Stimulated activated CD4-positive, alpha-beta T cell treated with anti-CD3 and anti-CD28 coated beads, Interleukin-15, amount 100 ng/mL, for 24 hours (primary cell): Measurements from ENCODE around the gene NFIX.
A peak's percentile ranks its signal among the peaks of the same experiment; 100 is the strongest.

Experiments
- DNase-seq: peaks from one replicate; pipeline ENCODE4 v3.0.0-alpha.2; 2020

NFIX gene

DNA sequence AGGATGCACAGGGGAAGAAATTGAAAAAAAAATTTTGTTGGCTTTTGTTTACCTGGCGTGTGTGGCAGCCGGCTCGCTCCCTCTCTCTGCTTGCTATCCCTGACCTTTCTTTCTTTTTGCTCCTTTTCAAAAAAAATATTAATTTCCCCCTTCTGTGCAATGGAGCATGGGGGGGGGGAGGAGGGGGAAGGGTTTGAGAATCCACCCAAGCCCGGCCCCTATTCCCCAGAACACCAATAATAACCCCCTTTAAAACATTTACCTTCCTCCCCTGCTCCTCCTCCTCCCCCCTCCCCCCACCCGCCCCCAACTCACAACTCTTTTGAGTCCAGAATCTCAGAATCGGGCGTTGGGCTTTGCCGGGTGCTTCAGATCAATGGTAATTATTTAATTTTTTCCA is 28.4 kb downstream of the NFIX start:
- no peak for DNase-seq

DNA sequence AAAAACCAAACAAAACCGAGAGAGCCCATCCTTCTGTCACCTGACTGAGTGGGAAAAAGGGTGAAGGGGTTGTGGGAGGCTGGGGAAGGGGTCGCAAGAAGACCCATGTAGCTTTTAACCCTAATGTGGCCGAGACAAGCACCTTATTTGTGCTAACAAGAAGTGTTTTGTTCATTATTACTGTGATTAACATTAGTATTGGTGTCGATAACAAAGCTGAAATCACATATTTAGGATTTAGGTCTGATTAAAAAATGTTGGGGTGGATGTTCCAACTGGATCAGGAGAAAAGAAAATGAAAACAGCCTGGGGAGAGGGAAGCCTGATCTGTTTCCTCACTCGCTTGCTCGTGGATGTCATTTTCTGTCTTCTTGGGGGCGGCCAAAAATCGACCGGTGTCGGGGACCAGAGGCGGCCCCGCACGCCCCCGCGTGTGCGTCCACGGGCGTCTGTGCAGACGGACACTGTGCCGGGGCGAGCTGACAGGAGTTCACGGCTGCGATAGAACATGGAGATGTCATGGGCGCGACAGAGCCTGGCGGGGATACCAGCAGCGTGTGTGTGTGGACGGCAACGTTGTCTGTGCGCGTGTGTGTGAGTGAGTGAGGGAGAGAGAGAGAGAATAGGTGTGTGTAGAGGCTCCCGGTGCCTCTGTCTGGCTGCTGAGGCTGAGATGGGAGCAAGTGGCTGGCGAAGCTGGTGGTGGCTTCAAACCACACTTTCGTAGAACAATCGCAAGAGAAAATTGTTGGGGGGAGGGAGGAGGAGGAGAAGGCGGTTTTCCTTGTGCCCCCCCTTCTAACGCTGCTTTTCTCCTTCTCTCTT is 29.1 kb downstream of the NFIX start:
- peak; percentile 16 for DNase-seq

DNA sequence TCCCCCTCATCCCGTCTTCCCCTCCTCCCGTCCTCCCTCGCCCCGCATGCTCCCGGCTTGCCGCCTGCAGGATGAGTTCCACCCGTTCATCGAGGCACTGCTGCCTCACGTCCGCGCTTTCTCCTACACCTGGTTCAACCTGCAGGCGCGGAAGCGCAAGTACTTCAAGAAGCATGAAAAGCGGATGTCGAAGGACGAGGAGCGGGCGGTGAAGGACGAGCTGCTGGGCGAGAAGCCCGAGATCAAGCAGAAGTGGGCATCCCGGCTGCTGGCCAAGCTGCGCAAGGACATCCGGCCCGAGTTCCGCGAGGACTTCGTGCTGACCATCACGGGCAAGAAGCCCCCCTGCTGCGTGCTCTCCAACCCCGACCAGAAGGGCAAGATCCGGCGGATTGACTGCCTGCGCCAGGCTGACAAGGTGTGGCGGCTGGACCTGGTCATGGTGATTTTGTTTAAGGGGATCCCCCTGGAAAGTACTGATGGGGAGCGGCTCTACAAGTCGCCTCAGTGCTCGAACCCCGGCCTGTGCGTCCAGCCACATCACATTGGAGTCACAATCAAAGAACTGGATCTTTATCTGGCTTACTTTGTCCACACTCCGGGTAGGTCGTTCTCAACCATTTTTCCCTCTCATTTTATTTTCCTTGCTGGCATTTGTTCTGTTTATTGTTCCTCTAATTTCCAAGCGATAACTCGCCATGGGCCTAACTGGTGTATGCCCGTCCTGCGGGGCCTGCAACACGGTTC is 29.8 kb downstream of the NFIX start:
- DNase-seq = no peak

DNA sequence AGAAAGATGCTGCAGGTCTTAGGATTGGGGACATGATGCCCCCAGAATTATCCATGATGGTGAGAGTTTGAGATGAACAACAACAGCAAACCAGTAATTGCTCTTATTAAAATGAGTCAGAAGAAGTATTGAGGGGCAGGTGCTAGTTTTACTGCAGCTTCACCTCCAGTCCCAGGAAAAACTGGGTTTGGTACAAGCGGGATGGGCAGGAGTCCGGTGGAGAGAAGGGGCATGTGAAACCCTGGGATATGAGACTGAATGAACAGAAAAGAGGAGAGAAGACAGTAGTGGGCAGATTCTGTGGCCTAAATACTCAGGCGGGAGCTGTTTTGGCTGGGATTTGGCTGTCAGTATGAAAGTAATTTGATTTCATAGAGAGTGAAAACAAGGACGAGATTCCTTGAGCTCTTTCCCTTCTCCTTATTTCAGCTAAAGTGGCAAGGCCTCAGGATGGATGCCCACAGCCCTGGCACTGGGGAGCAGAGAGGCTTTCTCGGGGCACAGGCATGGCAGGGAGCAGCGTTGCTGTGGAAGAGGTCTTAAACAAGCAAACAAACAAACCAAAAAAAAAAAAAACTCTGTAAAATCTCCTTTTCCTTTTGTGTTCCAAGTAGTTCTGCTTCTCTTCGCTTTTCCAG is 30.7 kb downstream of the NFIX start:
- no peak for DNase-seq

DNA sequence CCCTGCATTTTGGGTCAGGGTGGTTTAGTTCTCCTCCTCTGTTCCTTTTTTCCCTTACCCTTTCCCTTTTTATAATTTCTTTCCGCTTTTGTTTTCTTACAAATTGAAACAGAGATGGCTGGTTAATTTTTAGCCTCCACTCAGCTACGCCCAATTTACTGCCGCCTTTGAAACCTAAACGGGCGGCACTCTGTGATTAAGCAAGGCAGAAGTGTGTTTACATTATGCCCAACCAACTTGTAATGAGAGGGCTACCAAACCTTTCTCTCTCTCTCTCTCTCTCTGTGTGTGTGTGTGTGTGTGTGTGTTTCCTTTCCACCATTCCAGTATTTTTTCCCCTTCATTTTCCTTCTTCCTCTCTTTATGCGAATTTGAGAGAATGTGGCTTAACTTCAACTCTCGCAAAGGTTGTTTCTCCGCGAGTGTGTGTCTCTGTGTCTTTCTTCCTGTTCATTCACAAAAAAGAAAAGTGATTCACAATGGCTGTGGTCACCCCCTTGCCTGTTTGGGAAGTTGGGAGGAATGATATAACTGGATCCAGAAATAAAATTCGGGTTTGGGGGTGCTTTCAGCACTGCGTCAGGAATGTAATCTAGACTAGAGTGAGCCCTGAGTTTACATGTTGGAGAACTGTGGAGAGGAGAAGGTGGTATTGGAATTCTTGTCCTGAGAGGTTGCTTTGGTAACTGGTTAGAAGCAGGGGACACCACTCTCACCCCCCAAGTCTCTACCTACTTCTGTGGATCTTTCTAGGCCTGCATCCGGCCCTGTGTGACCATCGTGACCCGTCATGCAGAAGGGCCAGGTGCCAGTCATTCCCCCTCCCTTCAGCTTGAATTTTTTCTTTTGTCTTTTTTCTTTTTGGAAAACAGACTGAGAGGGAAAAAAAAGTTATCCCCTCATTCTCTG is 31.4 kb downstream of the NFIX start:
- DNase-seq = no peak

DNA sequence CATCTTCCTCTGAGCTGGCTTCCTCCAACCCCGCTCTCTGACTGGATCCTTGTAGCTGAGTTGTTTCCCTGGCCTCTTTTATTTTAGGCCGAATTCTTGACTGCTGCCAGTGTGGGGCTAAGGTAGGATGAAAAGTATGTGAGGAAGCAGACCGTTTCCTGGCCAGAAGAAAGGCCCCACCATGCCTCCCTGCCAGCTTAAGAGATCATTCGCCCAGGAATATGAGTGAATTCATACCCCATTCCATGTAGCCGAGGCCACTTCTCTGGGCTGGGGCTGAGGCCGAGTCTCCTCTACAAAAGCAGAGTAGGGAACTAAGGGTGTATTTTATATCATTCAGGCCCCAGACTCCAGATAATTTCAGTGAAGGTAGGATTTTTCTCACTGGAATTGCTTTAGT is 32.3 kb downstream of the NFIX start:
- DNase-seq = no peak

DNA sequence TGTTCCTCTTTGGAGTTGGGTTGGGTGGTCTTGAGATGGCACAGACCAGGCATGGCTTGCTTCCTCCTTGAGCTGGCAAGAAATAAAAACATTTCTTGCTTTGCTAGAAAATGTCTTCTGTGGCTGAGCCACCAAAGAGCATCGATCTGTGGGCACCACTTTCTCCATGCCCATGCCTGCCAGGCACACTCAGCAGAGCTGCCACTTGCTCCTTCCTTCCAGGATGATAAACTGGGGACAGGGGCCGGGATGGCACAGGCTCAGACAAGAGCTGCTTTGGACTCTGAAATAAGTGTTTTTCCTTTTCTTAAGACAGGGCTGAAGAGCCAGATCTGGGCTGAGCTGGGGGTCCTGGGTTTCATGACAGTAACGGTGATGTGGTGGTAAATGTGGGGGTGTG is 32.8 kb downstream of the NFIX start:
- no peak for DNase-seq

DNA sequence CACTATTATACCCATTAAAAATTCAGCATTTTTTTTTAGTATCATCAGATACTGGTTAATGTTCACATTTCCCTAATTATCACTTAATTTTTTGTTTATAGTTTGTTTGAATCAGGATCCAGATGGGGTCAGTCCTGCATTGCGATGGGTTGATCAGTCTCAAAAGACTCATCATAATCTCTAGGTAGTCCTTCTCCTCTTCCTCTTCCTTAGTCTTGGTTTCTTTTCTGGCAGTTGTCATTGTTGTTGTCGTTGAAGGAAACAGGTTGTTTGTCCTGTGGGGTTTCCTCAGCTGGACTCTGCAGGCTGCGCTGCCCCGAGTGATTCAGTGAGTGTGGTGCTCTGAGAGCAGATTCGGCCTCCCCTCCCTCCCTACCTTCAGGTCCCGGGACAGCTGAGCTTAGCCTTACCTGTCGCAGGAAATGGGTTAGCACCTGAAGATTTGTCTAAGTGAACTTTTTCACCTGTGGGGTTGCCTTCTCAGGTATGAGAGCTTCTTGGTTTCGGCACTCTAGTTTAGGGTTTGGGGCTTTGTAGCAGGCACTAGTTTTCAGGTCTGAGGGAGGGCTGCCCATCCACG is 34.1 kb downstream of the NFIX start:
- no peak for DNase-seq

DNA sequence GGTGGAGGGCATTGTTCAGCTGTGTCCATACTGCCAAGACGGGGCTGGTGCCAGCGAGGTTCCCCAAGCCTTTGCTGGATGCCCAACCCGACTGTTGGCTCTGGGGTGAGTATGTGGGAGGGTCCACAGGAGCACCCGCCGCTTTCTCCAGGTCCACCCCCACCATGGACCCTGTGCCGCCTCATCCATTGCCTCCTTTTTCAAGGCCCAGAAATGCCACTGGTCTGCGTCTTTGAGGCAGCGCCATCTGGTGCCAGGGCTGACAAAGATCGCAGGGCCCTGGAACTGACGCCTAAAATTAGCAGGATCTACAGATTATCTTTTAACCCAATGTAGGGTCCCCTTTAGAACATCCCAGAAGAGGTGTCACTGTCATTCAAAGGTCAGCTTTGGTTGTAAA is 34.6 kb downstream of the NFIX start:
- DNase-seq = peak; percentile 24

DNA sequence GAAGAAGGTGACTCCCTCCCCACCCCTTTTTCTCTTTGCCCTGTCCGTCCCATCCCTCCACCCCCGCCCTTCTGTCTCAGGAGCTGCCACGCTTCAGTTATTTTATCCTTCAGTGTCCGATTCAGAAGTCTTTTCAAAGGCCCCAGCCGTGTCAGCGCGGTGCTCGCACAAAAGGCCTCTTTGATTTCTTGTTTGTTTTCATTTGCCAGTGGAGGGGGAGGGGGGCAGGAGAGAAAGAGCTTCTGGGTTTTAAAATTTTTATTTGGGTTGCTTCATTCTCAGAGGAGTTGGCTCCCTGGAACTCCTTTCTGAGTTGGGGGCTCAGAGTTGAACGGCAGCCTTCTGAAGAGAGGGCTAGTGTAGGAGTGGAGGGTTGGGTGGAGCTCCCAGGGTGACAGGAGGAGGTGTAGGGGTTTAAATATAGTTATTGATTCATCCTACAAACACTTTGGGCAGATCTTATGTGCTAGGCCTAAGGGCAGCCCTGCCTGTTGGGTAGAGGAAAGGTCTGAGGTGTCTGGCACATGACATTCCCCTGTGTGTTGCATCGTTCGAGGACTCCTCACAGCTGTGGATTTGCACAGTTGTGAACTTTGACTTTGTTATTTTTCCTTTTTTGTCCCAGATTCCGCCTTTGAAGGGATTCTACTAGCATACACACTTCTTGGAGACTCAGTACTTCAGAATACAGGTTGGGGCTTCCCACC is 36.8 kb downstream of the NFIX start:
- DNase-seq = no peak

DNA sequence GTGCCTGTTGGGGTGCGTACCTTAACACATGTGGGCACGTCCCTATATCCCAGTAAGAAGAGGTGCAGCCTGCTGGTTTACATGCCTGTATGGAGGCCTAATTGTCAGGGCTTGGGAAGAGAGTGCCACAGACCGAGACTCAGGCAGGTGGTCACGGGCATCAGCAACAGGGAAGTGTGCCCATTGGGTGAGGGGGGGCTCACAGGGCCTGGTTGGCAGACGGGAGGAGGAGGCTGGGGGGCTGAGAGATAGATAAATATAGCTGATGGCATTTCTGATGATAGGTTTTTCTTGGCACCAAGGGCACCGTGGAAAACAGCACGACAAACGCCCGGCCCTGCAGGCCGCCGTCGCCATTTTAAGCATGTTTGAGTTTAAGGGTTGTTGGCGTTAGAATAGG is 37.6 kb downstream of the NFIX start:
- DNase-seq = no peak

DNA sequence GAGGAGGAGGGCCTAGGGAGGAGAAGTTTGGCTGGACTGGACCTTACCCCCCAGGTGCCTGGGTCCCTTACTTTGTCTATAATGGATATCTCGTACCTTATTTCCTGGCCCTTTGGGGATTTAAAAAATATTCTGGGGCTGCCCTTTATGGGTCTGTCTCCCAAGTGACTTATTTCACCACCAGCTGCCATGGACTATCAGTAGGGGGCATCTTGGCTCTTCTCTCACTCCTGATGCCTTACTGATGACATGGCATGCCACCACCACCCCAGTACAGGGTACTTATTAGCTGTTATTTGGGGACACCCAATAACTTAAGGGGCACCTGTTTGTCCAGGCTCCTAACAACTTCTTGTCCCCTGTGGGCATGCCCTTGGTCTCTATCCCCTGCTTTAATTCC is 38.0 kb downstream of the NFIX start:
- DNase-seq = no peak

DNA sequence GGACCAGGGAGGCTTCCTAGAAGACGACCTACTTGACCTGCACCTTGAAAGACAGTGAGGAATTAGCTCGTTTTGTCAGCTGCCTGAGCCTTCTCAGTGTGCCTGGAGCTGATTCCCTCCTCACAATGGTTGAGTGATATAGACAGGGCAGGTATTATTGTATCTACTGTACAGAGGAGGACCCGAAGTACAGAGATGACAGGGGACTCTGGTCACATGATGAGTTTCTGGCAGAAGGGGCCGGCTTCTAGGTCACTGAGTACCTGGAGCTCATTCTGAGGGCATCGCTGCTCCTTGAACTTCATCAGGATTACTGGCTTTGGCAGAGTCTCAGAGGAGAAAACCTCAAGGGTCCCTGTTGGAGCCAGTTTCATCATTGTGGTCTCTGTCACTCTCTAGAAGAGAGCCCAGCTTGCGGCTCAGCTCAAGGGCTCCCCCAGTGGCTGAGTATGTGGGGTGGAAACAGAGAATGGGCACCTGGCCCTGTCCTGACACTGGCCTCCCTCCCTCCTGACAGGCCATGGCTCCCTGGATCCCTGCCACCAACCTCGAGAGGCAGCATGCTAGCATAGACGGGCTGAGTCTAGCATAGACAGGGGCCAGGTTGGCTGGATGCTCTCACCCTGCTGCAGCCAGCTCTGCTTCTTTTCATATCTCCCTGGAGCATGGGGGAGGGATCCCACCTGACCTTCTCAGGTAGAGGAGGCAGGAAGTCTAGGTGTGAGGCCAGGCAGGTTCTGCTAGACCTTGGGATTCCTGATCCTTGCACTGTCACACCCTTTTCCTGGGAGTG is 38.7 kb downstream of the NFIX start:
- peak; percentile 69 for DNase-seq

DNA sequence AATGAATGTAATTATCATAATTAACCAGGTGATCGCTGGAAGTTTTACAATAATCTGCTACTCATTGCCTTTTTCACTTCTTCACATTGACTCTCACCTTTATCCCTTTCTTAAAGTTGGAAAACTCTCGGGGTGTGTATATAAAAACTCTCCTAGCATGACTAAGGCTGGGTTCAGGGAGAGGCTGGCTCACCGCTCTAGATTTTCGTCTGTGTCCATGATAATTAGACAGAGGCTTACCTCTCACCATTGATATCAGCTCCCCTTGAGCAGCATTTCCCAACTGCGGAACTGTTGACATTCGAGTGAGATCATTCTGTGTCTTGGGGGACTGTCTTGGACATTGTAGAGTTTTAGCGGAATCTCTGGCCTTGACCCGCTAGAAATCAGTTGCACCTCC is 39.4 kb downstream of the NFIX start:
- no peak for DNase-seq

DNA sequence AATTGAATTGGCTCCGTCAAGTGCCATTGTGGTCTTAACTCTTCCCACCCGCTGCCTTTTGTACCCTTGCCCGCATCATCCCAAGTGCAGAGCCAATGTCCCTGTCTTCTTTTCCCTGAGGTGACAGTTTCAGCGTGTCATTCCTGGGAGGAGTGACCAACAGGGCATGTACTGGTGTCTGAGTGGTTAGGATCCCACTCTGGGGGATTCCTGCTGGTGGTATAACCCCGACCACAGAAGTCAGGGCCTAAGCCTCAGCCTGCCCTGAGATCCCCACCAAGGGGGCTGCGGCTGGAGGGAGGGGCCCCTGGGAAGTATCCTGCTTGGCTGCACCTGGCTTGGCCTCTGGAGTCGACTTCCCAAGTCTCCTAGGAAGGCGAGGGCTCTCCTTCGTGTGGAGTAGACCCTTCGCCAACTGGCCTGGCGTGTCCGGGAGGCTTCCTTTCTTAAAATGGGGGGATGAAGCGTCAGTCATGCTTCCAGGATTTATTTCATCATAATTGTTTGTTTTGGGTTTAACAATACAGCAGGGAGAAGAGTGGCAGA is 40.6 kb downstream of the NFIX start:
- DNase-seq = no peak

DNA sequence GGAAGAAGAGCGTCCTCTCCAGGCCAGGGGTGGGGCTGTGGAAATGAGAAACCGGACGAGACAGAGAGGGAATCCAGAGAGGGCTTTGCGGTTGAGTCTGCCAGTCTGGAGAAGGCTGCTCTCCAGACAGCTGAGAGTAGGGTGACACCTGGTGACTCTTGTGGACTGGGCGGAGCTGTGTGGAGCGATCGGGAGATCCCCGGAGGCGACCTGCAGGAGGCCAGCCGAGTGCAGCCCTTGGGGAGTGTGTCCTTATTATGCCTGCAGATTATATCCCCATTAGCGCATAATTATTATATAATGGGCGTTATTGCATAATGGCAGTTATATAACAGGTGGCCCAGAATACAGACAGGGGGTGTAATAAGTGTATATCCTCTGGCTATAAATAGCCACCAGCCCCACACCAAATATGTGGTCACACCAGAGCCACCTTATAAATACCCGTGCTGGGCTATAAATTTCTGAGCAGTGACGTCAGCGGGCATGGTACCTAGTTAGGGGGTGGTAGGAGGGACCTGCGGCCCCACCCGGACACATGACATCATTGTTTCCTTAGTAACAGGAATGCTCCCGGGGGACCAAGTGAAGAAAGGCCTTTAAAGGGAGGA is 41.2 kb downstream of the NFIX start:
- no peak for DNase-seq

DNA sequence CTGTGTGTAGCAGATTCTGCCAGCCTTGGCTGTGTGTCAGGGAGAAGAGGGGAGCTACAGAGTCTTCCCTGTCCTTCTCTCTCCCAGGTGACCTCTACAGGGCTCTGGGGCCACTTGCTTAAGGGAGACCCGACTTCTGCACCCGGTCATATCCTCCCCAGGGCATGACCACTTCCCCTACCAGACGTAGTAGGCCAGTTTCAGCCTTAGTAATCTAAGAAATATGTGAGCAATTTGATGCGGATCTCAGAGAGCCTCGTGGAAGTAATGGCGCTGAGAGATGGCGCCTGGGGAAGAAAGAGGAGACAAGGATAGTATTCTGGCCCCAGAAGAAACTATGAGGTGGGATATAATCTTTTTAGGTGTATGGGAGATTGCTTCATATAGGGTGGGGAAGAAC is 41.9 kb downstream of the NFIX start:
- DNase-seq = no peak

DNA sequence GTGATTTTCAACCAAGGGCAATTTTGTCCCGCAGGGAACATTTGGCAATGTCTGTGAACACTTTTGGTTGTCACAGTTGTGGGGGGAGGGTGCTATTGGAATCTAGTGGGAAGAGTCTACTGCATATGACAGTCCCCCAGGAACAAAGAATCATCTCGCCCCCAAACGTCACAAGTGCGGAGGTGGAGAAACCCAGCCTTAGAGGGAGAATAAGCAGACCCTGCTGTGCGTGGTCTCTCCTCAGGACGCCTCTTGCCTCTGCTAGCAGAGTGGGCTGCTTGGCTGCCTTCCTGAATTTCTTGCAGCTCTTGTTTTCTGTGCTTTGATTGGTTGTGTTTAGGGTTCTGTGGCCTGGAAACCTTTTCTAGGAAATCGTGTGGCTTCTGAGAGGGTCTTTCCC is 42.5 kb downstream of the NFIX start:
- no peak for DNase-seq

DNA sequence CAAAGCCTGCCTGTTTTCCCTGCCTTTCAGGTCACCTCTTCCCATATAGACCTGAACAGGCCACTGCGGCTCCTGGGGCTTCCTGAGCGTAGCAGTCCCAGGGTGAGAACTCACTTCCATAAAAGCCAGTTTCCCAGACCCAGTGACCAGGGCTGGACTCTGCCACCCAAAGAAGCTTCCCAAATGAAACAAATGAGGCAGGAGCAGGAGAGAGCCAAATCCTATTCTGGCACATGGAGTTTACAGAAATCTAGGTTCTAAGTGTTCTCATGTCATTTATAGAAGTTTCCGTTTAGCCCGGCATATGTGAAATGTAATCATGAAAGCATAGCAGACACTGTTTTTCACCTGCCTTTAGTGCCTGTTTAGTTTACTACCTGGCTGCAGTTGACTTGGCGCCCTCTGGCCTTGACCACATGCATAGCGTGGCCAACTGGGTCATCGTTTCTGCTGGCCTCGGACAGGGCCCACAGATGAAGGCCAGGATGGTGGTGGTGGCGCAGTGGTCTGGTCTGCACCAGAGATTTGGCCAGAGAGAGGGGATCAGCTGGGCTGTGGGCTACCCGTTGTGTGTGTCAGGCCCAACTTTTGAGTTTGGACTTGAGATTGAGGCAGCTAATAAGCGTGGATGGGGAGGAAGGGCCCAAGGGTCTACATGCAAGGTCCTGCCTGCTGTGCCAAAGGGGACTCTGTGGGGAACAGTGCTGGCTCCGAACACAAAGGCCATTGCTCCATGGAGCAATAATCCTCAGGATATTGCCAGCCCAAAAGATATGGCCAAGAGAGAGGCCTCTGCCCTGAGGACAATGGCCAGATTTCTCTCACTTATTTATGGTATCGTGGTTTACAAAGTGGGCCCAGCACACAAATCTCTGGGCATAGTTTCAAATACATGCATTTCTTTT is 43.3 kb downstream of the NFIX start:
- no peak for DNase-seq
